OCI-LY1 (cell line): ENCODE data around the gene PHLPP1.

Experiments used
- H2AFZ ChIP-seq: fragments of 200-600 bp; sonication (generic), shearing (Covaris generic); 2 replicates; pipeline ENCODE4 v1.6.0; 2014; ENCODE audit warnings: antibody characterized with exemption, mild to moderate bottlenecking, low read length
- H3F3A ChIP-seq: fragments of 200-600 bp; sonication (generic), shearing (Covaris generic); 2 replicates; pipeline ENCODE4 v1.6.0; 2014; ENCODE audit warnings: mild to moderate bottlenecking, antibody characterized with exemption, low read length, moderate library complexity; ENCODE audit not compliant: insufficient read depth
- H3K27ac ChIP-seq: fragments of 200-600 bp; sonication (generic); 2 replicates; pipeline ENCODE4 v1.5.1; 2014; ENCODE audit warnings: low read length, mixed run types, mild to moderate bottlenecking, low read depth; ENCODE audit not compliant: poor library complexity, severe bottlenecking
- H3K27me3 ChIP-seq: fragments of 200-600 bp; sonication (generic); 2 replicates; pipeline ENCODE4 v1.6.0; 2014; ENCODE audit warnings: antibody characterized with exemption, mild to moderate bottlenecking, low read length, moderate library complexity; ENCODE audit not compliant: insufficient read depth
- H3K36me3 ChIP-seq: fragments of 200-600 bp; sonication (generic); 2 replicates; pipeline ENCODE4 v1.6.1; 2014; ENCODE audit warnings: mild to moderate bottlenecking, antibody characterized with exemption, low read length, moderate library complexity, mixed read lengths; ENCODE audit not compliant: insufficient read depth
- H3K4me1 ChIP-seq: fragments of 200-600 bp; sonication (generic); 2 replicates; pipeline ENCODE4 v1.5.1; 2014; ENCODE audit warnings: mild to moderate bottlenecking, low read length, moderate library complexity; ENCODE audit not compliant: insufficient read depth, severe bottlenecking
- H3K4me2 ChIP-seq: fragments of 200-600 bp; sonication (generic), shearing (Covaris generic); 2 replicates; pipeline ENCODE4 v1.6.1; 2014; ENCODE audit warnings: low read length
- H3K4me3 ChIP-seq: fragments of 200-600 bp; sonication (generic); 2 replicates; pipeline ENCODE4 v1.5.1; 2014; ENCODE audit warnings: low read length, low read depth, mild to moderate bottlenecking, mixed read lengths; ENCODE audit not compliant: poor library complexity, severe bottlenecking
- H3K79me2 ChIP-seq: fragments of 200-600 bp; shearing (Covaris generic); 2 replicates; pipeline ENCODE4 v1.6.1; 2016; ENCODE audit warnings: mixed run types, low read length, mixed read lengths; ENCODE audit not compliant: insufficient read depth
- H3K9ac ChIP-seq: fragments of 200-600 bp; sonication (generic), shearing (Covaris generic); 2 replicates; pipeline ENCODE4 v1.6.1; 2014; ENCODE audit warnings: mild to moderate bottlenecking, low read length, mixed read lengths
- H3K9me2 ChIP-seq: fragments of 200-600 bp; sonication (generic), shearing (Covaris generic); 2 replicates; pipeline ENCODE4 v1.6.1; 2014; ENCODE audit warnings: low read depth, mild to moderate bottlenecking, low read length, mixed read lengths
- H3K9me3 ChIP-seq: fragments of 200-600 bp; shearing (Covaris generic); 2 replicates; pipeline ENCODE4 v1.6.1; 2014; ENCODE audit warnings: low read length, mixed read lengths
- H4K20me1 ChIP-seq: fragments of 200-600 bp; sonication (generic), shearing (Covaris generic); 2 replicates; pipeline ENCODE4 v1.6.0; 2016; ENCODE audit warnings: mild to moderate bottlenecking, low read length; ENCODE audit not compliant: insufficient read depth
- CTCF ChIP-seq: fragments of 200-600 bp; sonication (generic), shearing (Covaris generic); IDR thresholded peaks from 2 replicates; pipeline ENCODE4 v1.5.1; 2017; ENCODE audit warnings: mild to moderate bottlenecking, antibody characterized with exemption, low read length, moderate library complexity, mixed read lengths
- EZH2 ChIP-seq: fragments of 200-600 bp; sonication (generic), shearing (Covaris generic); IDR thresholded peaks from 2 replicates; pipeline ENCODE4 v1.8.0; 2017; ENCODE audit warnings: borderline replicate concordance, mixed run types, mild to moderate bottlenecking, antibody characterized with exemption, low read length, moderate library complexity, mixed read lengths

Gene PHLPP1

DNA sequence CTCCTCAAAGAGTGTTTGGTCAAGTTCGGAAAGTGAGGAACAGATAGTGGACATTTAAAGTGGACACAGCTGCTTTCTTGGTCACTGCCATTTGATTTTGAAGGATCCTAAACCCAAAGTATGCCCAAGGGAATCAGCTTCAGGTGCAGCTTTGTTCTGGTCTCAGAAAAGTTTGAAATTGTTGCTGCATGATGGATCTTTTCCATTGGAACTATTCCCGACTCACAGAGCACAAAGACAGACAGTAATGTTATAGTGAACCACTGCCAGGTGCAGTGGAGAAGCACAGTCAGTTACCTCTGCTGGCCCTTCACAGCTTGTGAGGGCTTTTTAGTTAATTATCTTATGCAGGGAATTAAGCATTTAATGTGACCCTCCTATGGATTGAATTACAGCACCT lies 301.7 kb downstream of the PHLPP1 start:
- H3K27me3 ChIP-seq: no peaks in the 10 kb centered on the region
- no peak overlapping the region for H3K4me3 ChIP-seq
- no peaks in the 10 kb centered on the region for H4K20me1 ChIP-seq
- H3K9ac ChIP-seq: no peak overlapping the region
- no peaks in the 10 kb centered on the region for H3K36me3 ChIP-seq
- H3F3A ChIP-seq: no peaks in the 10 kb centered on the region
- no peaks in the 10 kb centered on the region for H3K79me2 ChIP-seq
- no peak for TF ChIP-seq EZH2
- TF ChIP-seq CTCF: no peak
- H3K9me3 ChIP-seq: no peaks in the 10 kb centered on the region
- H3K27ac ChIP-seq: no peak overlapping the region
- no peaks in the 10 kb centered on the region for H3K4me1 ChIP-seq
- H3K9me2 ChIP-seq: no peaks in the 10 kb centered on the region
- H3K4me2 ChIP-seq: no peak overlapping the region
- H2AFZ ChIP-seq: no peak overlapping the region

GRCh38 chr18:63017977-63018376 lies 302.6 kb downstream of the PHLPP1 start:
- TF ChIP-seq CTCF (no peak), EZH2 (no peak)
- no peak overlapping the region for H3K27ac ChIP-seq
- H3K4me3 ChIP-seq: no peak overlapping the region
- no peaks in the 10 kb centered on the region for H3F3A ChIP-seq
- no peak overlapping the region for H2AFZ ChIP-seq
- H3K9me3 ChIP-seq: no peaks in the 10 kb centered on the region
- no peak overlapping the region for H3K9ac ChIP-seq
- no peaks in the 10 kb centered on the region for H3K36me3 ChIP-seq
- H3K27me3 ChIP-seq: 0 out of 2 replicates have a peak, but pooled peaks cover 3% of the 10 kb centered on the region
- no peaks in the 10 kb centered on the region for H4K20me1 ChIP-seq
- no peaks in the 10 kb centered on the region for H3K9me2 ChIP-seq
- no peaks in the 10 kb centered on the region for H3K4me1 ChIP-seq
- H3K4me2 ChIP-seq: no peak overlapping the region
- no peaks in the 10 kb centered on the region for H3K79me2 ChIP-seq

DNA sequence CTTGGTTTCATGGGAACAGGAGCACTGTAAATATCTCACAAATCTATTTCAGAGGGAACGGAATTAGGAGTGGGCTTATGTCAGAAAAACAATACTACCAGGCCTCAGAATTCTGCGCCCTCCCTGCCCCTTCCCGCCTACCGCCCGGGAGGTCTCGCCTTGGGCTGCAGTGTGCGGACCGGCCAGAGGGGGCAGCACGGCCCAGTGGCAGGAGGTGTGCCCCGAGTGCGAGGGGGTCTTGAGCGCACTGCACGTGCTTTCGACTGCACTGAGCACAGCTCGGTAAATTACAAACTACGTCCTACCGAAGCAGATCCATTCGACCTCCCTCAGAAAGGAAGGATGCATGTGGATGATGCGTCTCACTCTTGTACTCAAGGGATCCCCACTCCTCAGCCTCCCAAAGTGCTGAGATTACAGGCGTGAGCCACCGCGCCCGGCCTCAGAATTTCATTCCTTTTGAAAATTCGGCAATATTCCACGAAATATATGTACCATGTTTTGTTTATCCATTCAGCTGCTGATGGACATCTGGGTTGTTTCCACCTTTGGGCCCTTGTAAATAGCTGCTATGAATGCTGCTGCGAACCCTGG lies 307.2 kb downstream of the PHLPP1 start:
- H3K9me2 ChIP-seq: no peaks in the 10 kb centered on the region
- no peaks in the 10 kb centered on the region for H3K9me3 ChIP-seq

More for the DNA sequence above, 307.2 kb downstream of the PHLPP1 start:
- no peak overlapping the region for H3K27ac ChIP-seq
- no peaks in the 10 kb centered on the region for H4K20me1 ChIP-seq
- H2AFZ ChIP-seq: no peak overlapping the region
- no peaks in the 10 kb centered on the region for H3K4me1 ChIP-seq
- no peaks in the 10 kb centered on the region for H3F3A ChIP-seq
- H3K27me3 ChIP-seq: 0 out of 2 replicates have a peak, but pooled peaks cover 3% of the 10 kb centered on the region
- peak; percentile 71 for TF ChIP-seq CTCF
- TF ChIP-seq EZH2: no peak
- H3K4me3 ChIP-seq: no peak overlapping the region
- no peak overlapping the region for H3K9ac ChIP-seq
- no peaks in the 10 kb centered on the region for H3K79me2 ChIP-seq
- H3K36me3 ChIP-seq: no peaks in the 10 kb centered on the region
- no peak overlapping the region for H3K4me2 ChIP-seq
